Cardiac muscle cell (in vitro differentiated cells and primary cell): ENCODE measurements around the gene CALN1. TPM values are rescaled to one million over a fixed set of nuclear protein-coding genes. Genes with fewer than 3 reads are reported as not detected.

ENCODE experiments used
- DNase-seq, 2 donors: peaks; one replicate each; pipeline versions ENCODE4 v3.0.0 to v3.0.0-alpha.2; 2010 to 2017; ENCODE audit warnings: low read depth in 1 of 2, low spot score in 1 of 2
- H3K27ac ChIP-seq: fragments of 200-600 bp; sonication (generic); 2 replicates; pipeline ENCODE4 v1.5.1; 2016
- H3K27me3 ChIP-seq: fragments of 200-600 bp; sonication (generic); 2 replicates; pipeline ENCODE4 v1.6.0; 2016; ENCODE audit warnings: control low read depth
- H3K36me3 ChIP-seq: fragments of 200-600 bp; sonication (generic); 2 replicates; pipeline ENCODE4 v1.5.1; 2016; ENCODE audit warnings: control low read depth
- H3K4me1 ChIP-seq: fragments of 200-600 bp; sonication (generic); 2 replicates; pipeline ENCODE4 v1.8.1; 2017; ENCODE audit warnings: low read depth, mild to moderate bottlenecking, mixed run types
- H3K4me3 ChIP-seq: fragments of 200-600 bp; sonication (generic); 2 replicates; pipeline ENCODE4 v1.5.1; 2016; ENCODE audit warnings: mild to moderate bottlenecking
- H3K9me3 ChIP-seq: fragments of 200-600 bp; sonication (generic); 2 replicates; pipeline ENCODE4 v1.5.1; 2017; ENCODE audit warnings: low read depth, mild to moderate bottlenecking, control low read depth
- CTCF ChIP-seq: IDR thresholded peaks from 2 replicates; pipeline ENCODE4 v1.5.1; 2012; ENCODE audit warnings: low read depth, mild to moderate bottlenecking, low read length
- polyA plus RNA-seq: library from polyadenylated mRNA; unstranded; fragments of >200 nt; fragmentation: Nextera tagmentation; extraction: Ambion mirVana; gene quantifications from 2 replicates; pipeline ENCODE4 v1.2.1, GENCODE V29; 2016
- total RNA-seq: library from RNA; depleted of rRNA; stranded (reverse); fragments of >200 nt; gene quantifications from 2 replicates; pipeline ENCODE4 v1.2.3, GENCODE V29; 2016

Gene CALN1
- total and polyA plus RNA-seq, 2 experiments from 2014 or later: 0.03 to 0.18 TPM

- Histone ChIP-seq H3K27me3 (no peaks in the 10 kb centered on the region), H3K27ac (no peak overlapping the region), H3K4me1 (no peaks in the 10 kb centered on the region), H3K4me3 (no peak overlapping the region), H3K9me3 (no peaks in the 10 kb centered on the region), H3K36me3 (no peaks in the 10 kb centered on the region)
- DNase-seq: no peak
- no peak for TF ChIP-seq CTCF
These were observed 3.0 kb downstream of the CALN1 start for GRCh38 chr7:72408966-72409637.

- no peak for TF ChIP-seq CTCF
- H3K27ac ChIP-seq: no peak overlapping the region
These were observed 5.2 kb downstream of the CALN1 start for GRCh38 chr7:72406820-72407403.

GRCh38 chr7:72405871-72406270, 6.3 kb downstream of the CALN1 start:
- TF ChIP-seq CTCF: no peak
- Histone ChIP-seq H3K36me3 (no peaks in the 10 kb centered on the region), H3K4me1 (no peaks in the 10 kb centered on the region), H3K27me3 (no peaks in the 10 kb centered on the region), H3K4me3 (no peak overlapping the region), H3K27ac (no peak overlapping the region), H3K9me3 (no peaks in the 10 kb centered on the region)
- no peak for DNase-seq

More at GRCh38 chr7:72406820-72407403, 5.2 kb downstream of the CALN1 start:
- no peaks in the 10 kb centered on the region for H3K9me3 ChIP-seq
- H3K4me3 ChIP-seq: no peak overlapping the region
- H3K36me3 ChIP-seq: no peaks in the 10 kb centered on the region
- DNase-seq: no peak
- no peaks in the 10 kb centered on the region for H3K27me3 ChIP-seq
- no peaks in the 10 kb centered on the region for H3K4me1 ChIP-seq

- Histone ChIP-seq H3K27me3 (no peaks in the 10 kb centered on the region), H3K4me3 (no peak overlapping the region), H3K27ac (no peak overlapping the region), H3K36me3 (no peaks in the 10 kb centered on the region), H3K9me3 (no peaks in the 10 kb centered on the region), H3K4me1 (no peaks in the 10 kb centered on the region)
- DNase-seq: no peak
- no peak for TF ChIP-seq CTCF
These were observed 6.7 kb downstream of the CALN1 start for GRCh38 chr7:72405418-72405817.

- Histone ChIP-seq H3K27me3 (no peaks in the 10 kb centered on the region), H3K4me1 (no peaks in the 10 kb centered on the region), H3K36me3 (no peaks in the 10 kb centered on the region), H3K4me3 (no peak overlapping the region), H3K9me3 (no peaks in the 10 kb centered on the region), H3K27ac (no peak overlapping the region)
- no peak for DNase-seq
- no peak for TF ChIP-seq CTCF
These were observed 7.4 kb downstream of the CALN1 start for GRCh38 chr7:72404743-72405142.
